HEK293T (cell line): Measurements from ENCODE around the gene PIEZO2.

Source experiments
- FOXK2 ChIP-seq: fragments of 450-650 bp; IDR thresholded peaks from 2 replicates; pipeline ENCODE4 v1.6.1; 2016; ENCODE audit warnings: mild to moderate bottlenecking
- SP1 ChIP-seq: fragments of 450-650 bp; IDR thresholded peaks from 2 replicates; pipeline ENCODE4 v1.6.1; 2017

GRCh38 chr18:11019295-11020105 lies 129.9 kb downstream of the PIEZO2 start:
- TF ChIP-seq SP1 (no peak), FOXK2 (no peak)
